Pancreas (tissue), 10 donors: Measurements from ENCODE around the gene PTPRR. TPM values are rescaled to one million over a fixed set of nuclear protein-coding genes. Genes with fewer than 3 reads are reported as not detected.

Experiments used
- ATAC-seq, 4 donors: fragments of 200-7000 bp; cut with Tn5 transposase; one replicate each; pipeline versions ENCODE4 v1.8.0 to v1.9.1; 2020; ENCODE audit warnings: mild to moderate bottlenecking in 4 of 4, moderate library complexity in 4 of 4
- DNase-seq, 6 donors: peaks; one replicate each; pipeline ENCODE4 v3.0.0-alpha.2; 2020
- FAIRE-seq: peaks from 2 replicates; lab custom pipeline; 2012; peaks lifted over from hg19 to GRCh38; lab: Jason Lieb, UNC
- H3K27ac ChIP-seq, 4 donors: fragments of 200-600 bp; sonication (generic); 1 replicate in 3 of 4; 2 replicates in 1 of 4; pipeline versions ENCODE4 v1.5.0 to v1.8.0; 2020
- H3K27me3 ChIP-seq, 4 donors: fragments of 200-600 bp; one replicate each; pipeline ENCODE4 v1.8.0; 2021
- H3K36me3 ChIP-seq, 3 donors: fragments of 200-600 bp; sonication (generic) in 1 of 3; one replicate each; pipeline versions ENCODE4 v1.5.0 to v1.8.0; 2020 to 2021
- H3K4me1 ChIP-seq, 3 donors: fragments of 200-600 bp; one replicate each; pipeline ENCODE4 v1.8.0; 2021
- H3K4me3 ChIP-seq, 4 donors: fragments of 200-600 bp; sonication (generic) in 2 of 4; one replicate each; pipeline versions ENCODE4 v1.5.0 to v1.8.0; 2020 to 2021
- H3K9me3 ChIP-seq, 4 donors: fragments of 200-600 bp; one replicate each; pipeline ENCODE4 v1.8.0; 2021
- WGBS, 2 donors: extraction: QIAGEN DNeasy Blood & Tissue Kit; methylation state at CpG; one replicate each; pipeline ENCODE4 v1.1.7; 2013; 5-methylcytosine and 5-hydroxymethylcytosine counted together
- intact Hi-C, 3 donors: fragments of 100-400 bp; cut with DNase I; formaldehyde crosslinking; loops; one replicate each; pipeline versions ENCODE4 v1.11.1 to v1.14.2; 2022
- polyA plus RNA-seq, 2 donors: library from polyadenylated mRNA; stranded (reverse); fragments of 200-250 nt; gene quantifications; one replicate each; pipeline ENCODE4 v1.2.3, GENCODE V29; 2013
- total RNA-seq, 6 donors: library from RNA; stranded (reverse); fragmentation: NEBNext Ultra II Directional in 4 of 6; extraction: Animal tissue kit (Norgen Biotek cat#: 25700) in 4 of 6; gene quantifications; one replicate each; pipeline versions ENCODE4 v1.2.1 to v1.2.4, GENCODE V29; 2021 to 2023
- TF ChIP-seq, protein P1 (sequence below), 4 donors: fragments of 200-600 bp; sonication (generic) in 3 of 4; IDR thresholded peaks; one replicate each; pipeline versions ENCODE4 v1.5.0 to v1.8.0; 2021; ENCODE audit warnings: antibody characterized with exemption in 4 of 4
- donor health status: healthy with polysubstance abuse.
- donor health status: DM: no; HTN: no; CAD: no; lungs with moderate emphysema.
- donor health status: DM: no; HTN: no; CAD: no.
- donor health status: control.
- donor health status: control.
- donor health status: Bipolar disorder and iron deficiency.
- donor health status: DM: yes; HTN: yes; CAD: no.
- donor health status: DM: no; HTN: no; CAD: no.
- donor health status: DM: no; HTN: no; CAD: no.
- donor health status: DM: yes; HTN: yes; CAD: no.

The PTPRR gene
- total and polyA plus RNA-seq, 8 donors = 0.14 to 0.72 (median 0.23) TPM; not detected in 3

DNA sequence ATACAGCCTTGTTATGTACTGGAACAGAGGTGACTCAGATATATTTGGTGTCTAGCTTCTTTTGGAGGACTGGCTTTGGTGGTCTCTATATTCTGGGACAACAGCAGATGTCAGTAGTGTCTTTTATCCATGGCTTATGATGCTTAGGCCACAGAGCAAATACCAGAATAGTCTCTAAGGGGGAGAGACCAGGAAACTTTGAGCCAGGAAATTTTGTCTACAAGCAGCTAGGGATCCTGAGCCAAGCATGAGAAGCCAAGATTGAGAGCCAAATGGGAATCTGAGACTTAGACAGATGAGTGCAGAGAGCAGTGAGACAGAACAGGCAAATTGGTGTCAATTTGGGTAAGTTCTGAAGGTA, 28.4 kb upstream of the PTPRR start:
- TF ChIP-seq, protein P1, sequence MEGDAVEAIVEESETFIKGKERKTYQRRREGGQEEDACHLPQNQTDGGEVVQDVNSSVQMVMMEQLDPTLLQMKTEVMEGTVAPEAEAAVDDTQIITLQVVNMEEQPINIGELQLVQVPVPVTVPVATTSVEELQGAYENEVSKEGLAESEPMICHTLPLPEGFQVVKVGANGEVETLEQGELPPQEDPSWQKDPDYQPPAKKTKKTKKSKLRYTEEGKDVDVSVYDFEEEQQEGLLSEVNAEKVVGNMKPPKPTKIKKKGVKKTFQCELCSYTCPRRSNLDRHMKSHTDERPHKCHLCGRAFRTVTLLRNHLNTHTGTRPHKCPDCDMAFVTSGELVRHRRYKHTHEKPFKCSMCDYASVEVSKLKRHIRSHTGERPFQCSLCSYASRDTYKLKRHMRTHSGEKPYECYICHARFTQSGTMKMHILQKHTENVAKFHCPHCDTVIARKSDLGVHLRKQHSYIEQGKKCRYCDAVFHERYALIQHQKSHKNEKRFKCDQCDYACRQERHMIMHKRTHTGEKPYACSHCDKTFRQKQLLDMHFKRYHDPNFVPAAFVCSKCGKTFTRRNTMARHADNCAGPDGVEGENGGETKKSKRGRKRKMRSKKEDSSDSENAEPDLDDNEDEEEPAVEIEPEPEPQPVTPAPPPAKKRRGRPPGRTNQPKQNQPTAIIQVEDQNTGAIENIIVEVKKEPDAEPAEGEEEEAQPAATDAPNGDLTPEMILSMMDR (IDR thresholded peaks at IDR 0.05) = no peak
- H3K9me3 ChIP-seq = no peaks in the 10 kb centered on the region
- no peaks in the 10 kb centered on the region for H3K4me1 ChIP-seq
- no peak overlapping the region for H3K27ac ChIP-seq
- no peaks in the 10 kb centered on the region for H3K27me3 ChIP-seq
- H3K36me3 ChIP-seq = no peaks in the 10 kb centered on the region
- intact Hi-C loops = no loop called here
- peak in 2 of 4 donors; percentile 25 to 48 for ATAC-seq
- no peak for DNase-seq
- FAIRE-seq = no peak
- no peak overlapping the region for H3K4me3 ChIP-seq

DNA sequence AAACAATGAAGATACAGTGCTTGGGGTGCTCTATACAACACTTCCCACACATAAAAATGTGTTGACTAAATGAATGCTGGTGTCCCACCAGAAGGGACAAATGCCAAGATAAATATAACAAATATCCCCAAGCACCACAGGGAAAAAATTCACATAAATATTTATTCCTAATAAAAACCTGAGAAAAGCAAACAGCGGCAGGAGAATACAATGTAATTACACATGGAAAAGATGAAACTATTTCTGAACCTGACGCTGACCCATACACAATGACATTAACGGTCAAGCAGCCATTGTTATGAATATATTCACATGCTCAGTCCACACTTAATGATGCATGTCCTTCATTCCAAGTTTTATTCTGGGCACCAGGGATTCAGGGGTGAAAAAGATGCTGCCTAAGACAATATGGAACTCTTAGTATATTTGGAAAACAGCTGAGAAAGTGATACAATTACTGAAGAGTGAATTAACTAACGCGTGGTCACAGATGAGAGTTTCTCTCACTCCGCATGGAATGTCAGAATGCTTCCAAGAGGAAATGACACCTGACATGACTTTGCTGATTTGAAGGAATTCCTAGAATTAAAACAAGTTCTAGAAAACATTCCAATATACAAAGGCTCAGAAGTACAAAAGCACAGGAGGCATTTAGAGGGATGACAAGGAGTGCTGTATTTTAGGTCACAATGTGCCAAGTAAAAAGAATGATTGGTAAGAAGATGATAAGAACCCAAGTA, 27.9 kb upstream of the PTPRR start:
- H3K9me3 ChIP-seq = no peaks in the 10 kb centered on the region
- H3K27ac ChIP-seq = no peak overlapping the region
- H3K36me3 ChIP-seq = no peaks in the 10 kb centered on the region
- H3K4me3 ChIP-seq = no peak overlapping the region
- FAIRE-seq (no peak), ATAC-seq (no peak), DNase-seq (no peak)
- intact Hi-C loops = no loop called here
- no peaks in the 10 kb centered on the region for H3K27me3 ChIP-seq
- TF ChIP-seq, protein P1 (IDR thresholded peaks at IDR 0.05) = no peak
- no peaks in the 10 kb centered on the region for H3K4me1 ChIP-seq
- 64 to 76% methylated on average over 6 of the region's 6 CpGs for WGBS, 2 donors

DNA sequence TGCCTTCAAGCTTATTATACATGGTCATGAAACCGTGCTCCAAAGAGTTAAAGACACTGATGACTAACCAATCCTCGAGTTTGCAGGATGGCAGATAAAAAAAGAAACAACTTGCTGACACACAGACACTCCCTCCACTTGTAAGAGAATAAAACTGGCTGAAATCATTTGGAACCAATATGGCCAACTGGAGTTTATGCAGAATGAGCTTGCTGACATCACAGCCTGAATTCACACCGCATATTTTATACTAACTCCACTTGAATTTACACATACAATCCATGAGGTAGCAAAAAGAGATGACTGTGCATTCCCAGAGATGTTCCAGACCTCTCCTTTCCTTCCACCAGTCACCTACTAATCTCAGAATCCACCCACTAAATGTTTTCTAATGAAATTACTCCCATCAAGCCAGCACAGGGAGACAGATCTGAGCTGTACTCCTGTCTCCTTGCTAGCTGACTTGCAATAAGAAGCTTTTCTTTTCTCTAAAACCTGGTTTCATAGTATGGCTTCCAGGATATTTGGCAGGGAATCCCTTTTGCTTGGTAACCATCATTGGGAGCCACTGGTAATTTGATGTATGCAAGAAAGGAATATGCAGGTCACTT, 15.8 kb upstream of the PTPRR start:
- 38 to 42% methylated on average over 3 of the region's 3 CpGs for WGBS, 2 donors
- Histone ChIP-seq H3K27me3 (peaks cover 0 to 5% (median 2%) of the 10 kb centered on the region in 4 donors), H3K36me3 (no peaks in the 10 kb centered on the region), H3K9me3 (no peaks in the 10 kb centered on the region), H3K4me1 (no peaks in the 10 kb centered on the region), H3K27ac (no peak overlapping the region), H3K4me3 (no peak overlapping the region)
- DNase-seq (no peak), FAIRE-seq (no peak), ATAC-seq (no peak)
- TF ChIP-seq, protein P1 (IDR thresholded peaks at IDR 0.05) = no peak
- intact Hi-C loops = no loop called here

DNA sequence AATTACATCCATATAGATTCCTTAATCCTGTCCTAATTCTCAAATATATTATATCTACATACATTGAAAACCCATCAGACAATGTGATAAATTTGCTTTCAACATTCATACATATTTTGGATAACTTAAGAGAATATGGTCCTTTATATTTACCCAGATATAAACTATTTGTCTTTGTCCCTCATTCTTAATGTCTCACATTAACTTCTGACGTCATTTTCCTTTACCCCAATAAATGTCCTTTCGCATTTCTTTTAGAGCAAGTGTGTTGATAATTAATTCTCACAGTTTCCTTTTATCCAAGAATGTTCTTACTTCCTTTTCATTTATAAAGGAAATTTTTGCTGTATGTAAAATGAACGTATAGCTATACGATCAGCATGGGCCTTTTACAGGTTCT, 12.6 kb upstream of the PTPRR start:
- Histone ChIP-seq H3K36me3 (no peaks in the 10 kb centered on the region), H3K27ac (no peak overlapping the region), H3K4me1 (no peaks in the 10 kb centered on the region), H3K4me3 (no peak overlapping the region), H3K27me3 (peaks cover 0 to 5% (median 0%) of the 10 kb centered on the region in 4 donors), H3K9me3 (no peaks in the 10 kb centered on the region)
- intact Hi-C loops = no loop called here
- TF ChIP-seq, protein P1 (IDR thresholded peaks at IDR 0.05) = no peak
- FAIRE-seq = no peak
- no peak for ATAC-seq
- no peak for DNase-seq
- WGBS, 2 donors = 75 to 81% methylated on average over 4 of the region's 4 CpGs

DNA sequence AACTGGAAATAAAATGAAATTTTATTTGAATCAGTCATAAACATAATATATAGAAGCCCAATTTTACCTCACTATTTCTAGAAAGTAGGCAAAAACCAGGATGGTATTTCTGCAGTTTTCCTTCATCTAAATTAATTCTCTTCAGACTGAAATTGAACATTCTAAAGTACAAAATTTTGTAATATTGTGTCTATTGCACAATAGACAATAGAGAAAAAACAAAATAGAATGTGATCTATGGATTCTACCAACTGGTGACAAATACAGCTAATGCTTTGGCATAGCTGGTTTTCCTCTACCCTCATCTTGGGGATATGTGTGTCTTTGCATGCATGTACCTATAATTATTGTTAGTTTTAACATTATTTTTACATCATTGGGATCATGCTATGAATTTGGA, 8.5 kb upstream of the PTPRR start:
- Histone ChIP-seq H3K27me3 (peaks cover 0 to 5% (median 0%) of the 10 kb centered on the region in 4 donors), H3K27ac (no peak overlapping the region), H3K36me3 (no peaks in the 10 kb centered on the region), H3K4me1 (no peaks in the 10 kb centered on the region), H3K4me3 (no peak overlapping the region), H3K9me3 (no peaks in the 10 kb centered on the region)
- FAIRE-seq (no peak), ATAC-seq (no peak), DNase-seq (no peak)
- TF ChIP-seq, protein P1 (IDR thresholded peaks at IDR 0.05) = no peak
- intact Hi-C loops = no loop called here
